RWPE1 (cell line): Measurements from ENCODE around the gene CEP126.

Source experiments
- CTCF ChIA-PET: fragments of 350-600 bp; sonication (Branson Sonifier 250); formaldehyde crosslinking; extraction: SDS; loops from one replicate; lab custom pipeline; 2021; lab: Yijun Ruan, JAX
- POLR2A ChIA-PET: fragments of 400-600 bp; formaldehyde crosslinking; extraction: SDS; loops from one replicate; lab custom pipeline; 2020; ENCODE audit warnings: antibody characterized with exemption; ENCODE audit not compliant: low non-redundant PET; lab: Yijun Ruan, JAX
- DNase-seq: peaks from one replicate; pipeline ENCODE4 v3.0.0; 2012; ENCODE audit warnings: low spot score
- H3K27ac ChIP-seq: fragments of 450-650 bp; 2 replicates; pipeline ENCODE4 v1.5.1; 2017
- CTCF ChIP-seq: fragments of 450-650 bp; conservative IDR thresholded peaks from 2 replicates; pipeline ENCODE4 v1.5.1; 2017; ENCODE audit warnings: low read depth, mild to moderate bottlenecking

Gene CEP126

GRCh38 chr11:102010776-102011494 lies 96.1 kb downstream of the CEP126 start:
- ChIA-PET CTCF (interaction anchor here (0.6 kb wide), 1 partner anchor 262 kb away, joined by 3 read pairs; no protein-coding TSS in a partner anchor), POLR2A (interaction anchor here (0.7 kb wide), 1 partner anchor 15 kb away, joined by 4 read pairs; no protein-coding TSS in a partner anchor)
- no peak for TF ChIP-seq CTCF
- H3K27ac ChIP-seq: peak overlapping the region; percentile 82
- peak; percentile 94 for DNase-seq

GRCh38 chr11:102012946-102013345 lies 98.1 kb downstream of the CEP126 start:
- H3K27ac ChIP-seq: no peak overlapping the region
- TF ChIP-seq CTCF: no peak
- ChIA-PET POLR2A (no interaction called here), CTCF (interaction anchor here (0.5 to 0.7 kb wide), 3 partner anchors 38 to 1331 kb away, joined by 4 read pairs; no protein-coding TSS in a partner anchor)
- no peak for DNase-seq

GRCh38 chr11:102014756-102015155 lies 99.9 kb downstream of the CEP126 start:
- no peak for DNase-seq
- no peak overlapping the region for H3K27ac ChIP-seq
- no peak for TF ChIP-seq CTCF
- CTCF ChIA-PET: no interaction called here
- POLR2A ChIA-PET: no interaction called here

- CTCF ChIA-PET: no interaction called here
- POLR2A ChIA-PET: no interaction called here
- no peak for TF ChIP-seq CTCF
Observed at GRCh38 chr11:102017026-102017425, 102.2 kb downstream of the CEP126 start.

GRCh38 chr11:102026217-102026616 lies 111.4 kb downstream of the CEP126 start:
- ChIA-PET CTCF (no interaction called here), POLR2A (no interaction called here)

More at GRCh38 chr11:102017026-102017425, 102.2 kb downstream of the CEP126 start:
- H3K27ac ChIP-seq: no peak overlapping the region
- DNase-seq: no peak

GRCh38 chr11:102026959-102027358 lies 112.1 kb downstream of the CEP126 start:
- no peak for DNase-seq
- ChIA-PET CTCF (no interaction called here), POLR2A (no interaction called here)
- no peak overlapping the region for H3K27ac ChIP-seq
- no peak for TF ChIP-seq CTCF

More at GRCh38 chr11:102026217-102026616, 111.4 kb downstream of the CEP126 start:
- DNase-seq: no peak
- no peak for TF ChIP-seq CTCF
- no peak overlapping the region for H3K27ac ChIP-seq
